IPS DF 19.7 (cell line): ENCODE results near the gene SPATA2L.

ENCODE experiments used
- DNase-seq: peaks from one replicate; pipeline ENCODE4 v3.0.0-alpha.2; 2013; ENCODE audit warnings: low read depth, low spot score

The SPATA2L gene, protein sequence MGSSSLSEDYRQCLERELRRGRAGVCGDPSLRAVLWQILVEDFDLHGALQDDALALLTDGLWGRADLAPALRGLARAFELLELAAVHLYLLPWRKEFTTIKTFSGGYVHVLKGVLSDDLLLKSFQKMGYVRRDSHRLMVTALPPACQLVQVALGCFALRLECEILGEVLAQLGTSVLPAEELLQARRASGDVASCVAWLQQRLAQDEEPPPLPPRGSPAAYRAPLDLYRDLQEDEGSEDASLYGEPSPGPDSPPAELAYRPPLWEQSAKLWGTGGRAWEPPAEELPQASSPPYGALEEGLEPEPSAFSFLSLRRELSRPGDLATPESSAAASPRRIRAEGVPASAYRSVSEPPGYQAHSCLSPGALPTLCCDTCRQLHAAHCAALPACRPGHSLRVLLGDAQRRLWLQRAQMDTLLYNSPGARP

DNA sequence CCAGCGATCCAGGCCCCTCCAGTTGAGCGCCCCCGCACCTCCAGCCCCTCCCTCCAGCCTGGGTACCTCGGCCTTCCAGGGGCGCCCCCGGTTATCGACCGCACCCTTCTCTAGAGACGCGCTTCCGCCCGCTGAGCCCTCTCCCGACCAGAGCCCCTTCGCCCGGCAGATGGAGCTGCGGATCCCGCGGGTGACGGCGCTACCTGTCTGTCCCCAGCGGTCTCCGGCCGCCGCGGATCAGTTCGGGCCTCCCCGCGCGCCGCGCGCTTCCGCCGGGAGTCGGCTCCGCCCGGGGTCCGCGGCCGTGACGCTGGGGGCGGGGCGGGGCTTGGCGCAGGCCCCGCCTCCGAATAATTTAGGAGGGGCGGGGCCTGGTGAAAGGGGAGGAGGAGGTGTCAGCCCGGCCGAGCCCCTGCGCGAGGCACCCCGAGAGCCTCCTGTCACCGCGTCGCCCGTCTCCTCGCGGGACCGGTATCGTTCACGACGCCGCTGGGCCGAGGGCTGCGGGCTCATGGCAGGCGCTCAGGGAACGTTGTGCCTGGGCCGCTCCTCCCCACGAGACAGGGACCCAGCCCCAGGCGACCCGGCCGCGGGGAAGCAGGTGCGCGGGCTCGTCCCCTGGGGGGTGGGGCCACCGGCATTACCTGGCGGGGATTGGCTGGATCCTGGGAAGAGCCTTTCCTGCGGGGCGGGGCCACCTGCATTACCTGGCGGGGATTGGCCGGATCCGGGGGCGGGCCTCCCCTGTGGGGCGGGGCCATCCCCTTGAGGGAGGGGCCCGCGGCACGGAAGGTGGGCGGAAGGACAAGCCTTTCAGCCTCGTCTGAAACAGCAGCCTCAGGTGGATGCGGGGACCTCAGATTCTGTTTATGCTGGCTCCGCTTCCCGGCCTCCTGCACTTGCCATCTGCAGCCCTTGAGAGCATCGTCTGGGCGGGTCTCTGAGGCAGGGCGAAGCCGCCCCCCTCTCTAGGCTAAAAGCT lies at the start of gene SPATA2L:
Gene SPATA2L, minus strand, starts transcription at position 281 of the 982 bp plus-strand sequence. CDS start 473 bp downstream, outside the sequence.
- DNase-seq = no peak

DNA sequence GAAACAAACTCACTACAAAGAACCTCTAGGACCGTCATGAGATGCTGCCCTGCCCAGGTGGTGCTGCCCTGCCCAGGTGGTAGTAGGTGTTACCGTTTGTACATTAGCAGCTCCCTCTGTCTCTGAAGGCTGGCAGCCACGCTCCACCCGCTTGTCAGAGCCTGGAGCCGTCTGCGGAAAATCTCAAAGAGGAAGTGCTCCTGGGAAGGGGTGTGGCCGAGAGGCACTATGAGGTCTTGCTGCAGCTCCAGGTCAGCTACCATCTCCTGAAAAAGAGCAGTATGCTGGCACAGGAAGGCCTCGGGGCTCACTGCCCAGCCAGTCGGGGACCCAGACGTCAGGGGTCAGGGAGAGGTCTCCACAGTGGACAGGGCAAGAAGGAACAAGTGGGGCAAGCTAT lies 48.1 kb upstream of the SPATA2L start:
- no peak for DNase-seq

DNA sequence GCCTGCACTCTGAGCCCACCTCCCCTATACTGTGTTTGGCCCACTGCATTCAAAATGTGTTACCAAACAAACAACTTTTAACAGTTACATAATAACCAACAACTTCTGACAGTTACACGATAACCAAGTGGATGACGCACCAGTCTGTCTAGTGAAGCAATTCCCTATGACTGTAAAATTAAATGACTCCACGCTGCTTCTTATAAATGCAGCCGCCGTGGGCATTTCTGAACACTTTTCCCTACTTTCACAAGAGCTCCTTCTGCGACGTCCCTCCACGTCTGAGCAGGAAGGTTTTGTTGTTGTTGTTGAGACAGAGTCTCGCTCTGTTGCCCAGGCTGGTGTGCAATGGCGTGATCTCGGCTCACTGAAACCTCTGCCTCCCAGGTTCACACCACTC lies 47.4 kb upstream of the SPATA2L start:
- no peak for DNase-seq

DNA sequence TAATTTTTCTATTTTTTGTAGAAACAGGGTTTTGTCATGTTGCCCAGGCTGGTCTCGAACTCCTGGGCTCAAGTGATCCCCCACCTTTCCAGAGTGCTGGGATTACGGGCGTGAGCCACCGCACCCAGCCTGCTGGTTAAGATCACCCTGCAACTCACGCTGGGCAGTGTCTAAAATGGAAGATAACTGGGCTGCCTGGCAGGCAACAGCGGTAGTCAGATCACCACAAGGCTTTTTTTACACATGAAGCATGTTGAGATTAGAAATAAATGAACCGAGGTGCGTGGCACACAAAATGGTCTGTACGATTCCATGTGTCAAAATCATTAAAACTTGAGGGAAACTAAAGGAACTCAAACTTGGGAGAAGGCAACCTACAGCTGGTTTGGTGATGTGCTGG lies 46.6 kb upstream of the SPATA2L start:
- DNase-seq = no peak

DNA sequence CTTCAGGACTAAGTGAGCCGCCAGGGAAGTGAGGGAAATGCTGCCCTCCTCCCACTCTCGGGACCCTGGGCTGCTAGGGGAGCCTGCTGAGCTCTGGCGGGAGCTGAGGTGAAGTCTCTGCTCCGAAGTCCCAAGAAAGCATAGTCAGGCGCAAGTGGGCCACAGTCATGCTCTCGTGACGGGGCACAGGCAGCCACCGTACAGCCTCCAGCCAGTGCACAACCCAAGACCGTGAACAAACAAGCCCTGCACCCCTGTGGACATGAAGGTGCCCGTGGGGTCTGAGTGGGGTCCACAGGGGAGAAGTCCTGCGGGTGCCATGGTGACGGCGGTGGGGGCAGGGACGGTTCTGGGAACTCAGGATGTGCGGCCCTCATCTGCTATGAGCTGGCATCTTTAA lies 44.5 kb upstream of the SPATA2L start:
- no peak for DNase-seq

DNA sequence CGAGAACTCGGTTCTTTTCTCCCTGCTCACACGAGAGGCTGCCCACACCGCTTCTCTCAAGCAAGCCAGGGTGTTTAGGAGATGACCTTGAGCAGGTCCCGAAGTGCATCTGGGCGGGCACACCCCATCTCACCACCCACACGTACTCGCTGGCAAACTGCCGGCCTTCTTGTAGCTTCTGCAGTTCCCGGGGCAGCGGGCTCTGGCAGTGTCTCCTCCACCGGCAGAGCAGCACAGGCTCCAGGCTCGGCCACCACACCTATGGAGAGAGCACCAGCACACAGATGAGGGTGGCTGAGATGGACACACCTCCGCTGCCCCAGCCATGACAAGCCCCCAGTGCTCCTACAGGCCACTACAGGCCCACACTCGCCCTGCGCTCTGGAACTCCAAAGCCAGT lies 43.3 kb upstream of the SPATA2L start:
- no peak for DNase-seq

DNA sequence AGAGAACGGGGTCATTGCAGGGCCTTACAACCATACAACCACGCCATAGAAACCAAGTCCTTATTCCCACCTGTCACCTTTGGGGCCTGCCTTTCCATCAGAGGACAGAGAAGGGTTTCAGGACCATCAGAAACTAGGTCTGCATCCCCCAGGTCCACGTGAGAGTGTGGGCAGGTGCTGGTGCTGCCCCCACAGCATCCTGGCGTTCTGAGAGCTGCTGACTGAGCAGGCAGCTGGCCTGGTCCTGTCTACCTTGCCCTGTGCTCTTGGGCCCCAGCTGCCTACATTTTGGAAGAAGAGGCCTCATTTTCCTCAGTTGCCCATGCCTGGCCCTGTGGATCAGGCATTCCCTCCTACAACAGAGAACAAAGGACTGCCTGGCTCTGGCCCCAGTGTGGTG lies 41.4 kb upstream of the SPATA2L start:
- DNase-seq = no peak

DNA sequence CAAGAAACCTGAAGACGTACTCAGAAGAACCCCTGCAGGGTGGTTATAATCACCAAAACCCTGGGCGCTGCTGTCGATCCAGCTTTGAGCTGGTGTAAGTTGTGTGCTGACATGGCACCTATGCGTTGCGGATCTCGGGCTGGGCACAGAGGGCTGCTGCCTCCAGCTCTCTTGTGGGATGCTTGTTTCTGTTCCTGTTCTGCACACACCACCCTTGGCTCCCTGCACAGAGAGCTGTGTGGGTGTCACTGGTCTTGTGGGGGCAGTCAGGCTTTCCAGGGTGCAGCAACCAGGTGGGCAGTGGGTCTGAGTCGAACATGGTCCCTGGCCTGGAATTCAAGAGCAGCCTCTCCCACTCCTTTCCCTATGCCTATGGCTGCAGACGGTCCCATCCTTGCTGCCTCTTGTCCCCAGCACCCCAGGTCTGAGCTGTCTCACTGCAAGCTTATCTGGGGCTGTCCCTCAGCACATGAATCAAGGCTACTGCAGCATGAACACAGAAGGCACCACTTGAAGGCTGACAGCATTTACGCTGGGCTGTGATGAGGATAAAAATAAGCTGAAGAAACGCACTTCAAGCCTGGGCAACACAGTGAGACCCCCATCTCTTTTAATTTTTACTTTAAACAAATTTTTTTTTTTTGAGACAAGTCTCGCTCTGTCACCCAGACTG lies 40.0 kb upstream of the SPATA2L start:
- no peak for DNase-seq

DNA sequence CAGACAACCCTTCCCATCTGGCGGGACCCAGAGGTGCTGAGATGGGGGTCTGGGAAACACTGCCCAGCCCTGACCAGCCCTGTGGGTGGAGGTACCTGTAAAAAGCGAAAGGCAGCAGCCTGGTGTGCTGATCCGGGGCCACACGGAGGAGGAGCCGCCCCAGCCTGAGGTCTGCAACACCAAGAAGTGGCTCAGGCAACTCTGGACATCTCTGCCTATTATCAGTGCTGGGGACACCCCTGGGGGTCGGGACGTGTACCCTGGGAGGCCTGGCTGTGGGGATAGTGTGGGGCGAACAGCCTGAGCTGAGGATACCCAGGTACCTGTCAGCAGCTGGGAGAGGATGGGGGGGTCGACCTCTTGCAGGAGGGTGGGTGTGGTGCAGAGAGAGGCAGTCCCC lies 37.9 kb upstream of the SPATA2L start:
- no peak for DNase-seq

DNA sequence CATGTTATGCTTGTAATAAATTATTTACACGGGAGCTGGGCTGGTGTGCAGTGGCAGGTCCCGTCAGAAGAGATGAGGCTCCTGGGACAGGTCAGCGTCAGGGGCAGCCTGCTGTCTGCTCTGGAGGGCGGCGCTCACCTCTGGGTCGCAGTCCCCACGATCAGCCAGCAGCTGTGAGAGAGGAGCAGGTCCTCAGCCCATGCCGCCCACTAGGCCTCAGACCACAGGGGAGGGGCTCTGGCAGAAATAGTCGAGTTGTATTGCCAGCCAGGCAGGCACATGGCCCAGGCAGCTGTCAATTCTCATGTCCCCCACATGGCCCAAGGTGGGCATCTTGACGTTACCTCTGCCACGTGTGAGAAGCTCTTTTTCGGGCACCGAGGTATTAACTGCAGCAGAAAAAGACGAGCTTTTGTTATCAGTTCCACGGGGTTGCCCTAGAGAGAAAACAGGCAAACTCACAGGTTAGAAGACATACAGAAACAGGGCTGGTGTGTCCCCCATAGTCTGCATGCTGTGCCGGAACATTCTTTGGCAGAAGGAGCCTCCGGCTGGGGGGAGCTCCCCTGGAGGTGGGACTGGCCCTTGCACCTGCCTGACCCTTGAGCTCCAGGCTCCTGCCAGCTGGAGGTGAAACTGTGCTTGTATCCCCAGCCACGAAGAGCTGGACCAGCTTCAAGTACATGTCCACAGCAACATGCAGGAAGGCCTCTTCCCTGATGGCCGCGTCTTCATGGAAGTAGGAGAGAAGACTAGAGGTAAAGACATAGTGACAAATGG lies 37.2 kb upstream of the SPATA2L start:
- no peak for DNase-seq

DNA sequence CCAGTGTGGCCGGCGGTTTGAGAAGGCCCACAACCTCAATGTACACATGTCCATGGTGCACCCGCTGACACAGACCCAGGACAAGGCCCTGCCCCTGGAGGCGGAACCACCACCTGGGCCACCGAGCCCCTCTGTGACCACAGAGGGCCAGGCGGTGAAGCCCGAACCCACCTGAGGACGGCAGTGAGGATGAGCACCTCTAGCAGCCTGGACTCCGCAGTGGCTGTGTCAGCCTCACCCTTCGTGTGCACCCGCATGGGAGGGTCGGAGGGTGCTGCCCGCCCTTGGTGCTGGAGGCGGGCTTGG lies 36.5 kb upstream of the SPATA2L start:
- DNase-seq = no peak

DNA sequence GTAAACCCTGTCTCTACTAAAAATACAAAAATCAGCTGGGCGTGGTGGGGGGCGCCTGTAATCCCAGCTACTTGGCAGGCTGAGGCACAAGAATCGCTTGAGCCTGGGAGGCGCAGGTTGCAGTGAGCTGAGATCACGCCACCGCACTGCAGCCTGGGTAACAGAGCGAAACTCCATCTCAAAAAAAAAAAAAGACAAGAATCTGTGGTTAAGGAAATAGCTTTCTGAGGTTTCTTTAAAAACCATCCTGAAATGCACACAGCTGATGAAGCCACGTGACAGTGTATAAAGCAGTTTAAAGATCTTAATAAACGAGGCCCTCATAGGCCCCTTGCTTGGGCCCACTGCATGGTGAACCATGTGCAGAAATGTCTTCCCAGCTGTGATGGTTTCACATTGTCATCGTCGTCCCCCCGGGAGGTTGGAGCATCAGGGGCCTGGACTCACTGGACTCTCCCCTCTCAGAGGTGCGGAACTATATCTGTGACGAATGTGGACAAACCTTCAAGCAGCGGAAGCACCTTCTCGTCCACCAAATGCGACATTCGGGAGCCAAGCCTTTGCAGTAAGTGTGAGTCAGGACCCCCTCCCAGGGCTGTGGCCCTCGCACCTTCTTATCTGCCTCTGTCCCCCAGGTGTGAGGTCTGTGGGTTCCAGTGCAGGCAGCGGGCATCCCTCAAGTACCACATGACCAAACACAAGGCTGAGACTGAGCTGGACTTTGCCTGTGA lies 36.0 kb upstream of the SPATA2L start:
- DNase-seq = no peak

DNA sequence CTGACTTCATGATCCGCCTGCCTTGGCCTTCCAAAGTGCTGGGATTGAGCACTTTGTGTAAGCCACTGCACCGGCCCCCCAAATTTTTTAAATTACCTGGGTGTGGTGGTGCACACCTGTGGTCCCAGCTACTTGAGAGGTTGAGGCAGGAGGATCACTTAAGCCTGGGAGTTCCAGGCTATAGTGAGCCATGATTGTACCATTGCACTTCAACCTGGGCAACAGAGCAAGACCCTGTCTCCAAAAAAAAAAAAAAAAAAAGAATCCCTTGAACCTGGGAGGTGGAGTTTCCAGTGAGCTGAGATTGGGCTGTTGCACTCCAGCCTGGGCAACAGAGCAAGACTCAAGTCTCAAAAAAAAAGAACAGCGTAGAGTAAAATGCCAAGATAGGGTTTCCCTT lies 35.0 kb upstream of the SPATA2L start:
- no peak for DNase-seq

DNA sequence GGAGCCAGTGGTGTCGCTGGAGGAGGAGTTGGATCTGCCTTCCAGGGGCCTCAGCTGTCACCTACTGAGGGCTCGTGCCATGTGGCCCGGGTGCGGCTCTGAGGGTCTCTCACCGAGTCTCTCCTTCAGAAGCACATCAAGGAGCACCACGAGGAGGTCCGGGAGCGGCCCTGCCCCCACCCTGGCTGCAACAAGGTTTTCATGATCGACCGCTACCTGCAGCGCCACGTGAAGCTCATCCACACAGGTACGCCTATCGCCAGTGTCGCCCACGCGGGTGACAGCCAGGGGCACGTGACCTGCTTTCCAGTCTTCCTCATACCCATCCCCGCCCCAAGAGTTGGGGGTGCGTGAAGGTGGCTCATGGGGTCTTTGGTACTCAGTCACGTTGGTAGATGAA lies 32.3 kb upstream of the SPATA2L start:
- DNase-seq = no peak

DNA sequence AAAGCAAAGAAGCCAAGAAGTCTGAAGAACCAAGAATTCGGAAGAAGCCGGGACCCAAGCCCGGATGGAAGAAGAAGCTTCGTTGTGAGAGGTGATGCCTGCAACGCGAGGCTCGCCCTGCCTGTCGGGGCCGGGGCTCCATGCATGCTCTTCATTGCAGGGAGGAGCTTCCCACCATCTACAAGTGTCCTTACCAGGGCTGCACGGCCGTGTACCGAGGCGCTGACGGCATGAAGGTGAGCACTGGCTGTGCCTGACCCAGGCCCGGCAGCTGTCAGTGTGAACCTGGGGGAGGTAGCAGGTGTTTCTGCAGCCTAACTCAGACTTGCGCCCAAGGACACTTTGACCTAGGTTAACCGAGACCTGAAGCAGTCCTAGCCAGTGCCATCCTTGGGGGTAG lies 31.8 kb upstream of the SPATA2L start:
- DNase-seq = no peak

DNA sequence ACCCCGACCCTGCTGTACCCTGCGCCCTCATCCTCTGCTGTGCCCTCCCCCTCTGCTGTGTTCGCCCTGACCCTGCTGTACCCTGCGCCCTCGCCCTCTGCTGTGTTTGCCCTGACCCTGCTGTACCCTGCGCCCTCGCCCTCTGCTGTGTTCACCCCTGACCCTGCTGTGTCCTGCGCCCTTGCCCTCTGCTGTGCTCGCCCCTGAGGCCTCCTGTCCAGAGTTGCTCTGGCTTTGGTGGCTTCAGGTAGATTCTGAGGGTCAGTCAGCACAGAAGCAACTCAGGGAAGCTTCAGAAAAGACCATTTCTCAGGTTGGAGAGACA lies 31.4 kb upstream of the SPATA2L start:
- no peak for DNase-seq

DNA sequence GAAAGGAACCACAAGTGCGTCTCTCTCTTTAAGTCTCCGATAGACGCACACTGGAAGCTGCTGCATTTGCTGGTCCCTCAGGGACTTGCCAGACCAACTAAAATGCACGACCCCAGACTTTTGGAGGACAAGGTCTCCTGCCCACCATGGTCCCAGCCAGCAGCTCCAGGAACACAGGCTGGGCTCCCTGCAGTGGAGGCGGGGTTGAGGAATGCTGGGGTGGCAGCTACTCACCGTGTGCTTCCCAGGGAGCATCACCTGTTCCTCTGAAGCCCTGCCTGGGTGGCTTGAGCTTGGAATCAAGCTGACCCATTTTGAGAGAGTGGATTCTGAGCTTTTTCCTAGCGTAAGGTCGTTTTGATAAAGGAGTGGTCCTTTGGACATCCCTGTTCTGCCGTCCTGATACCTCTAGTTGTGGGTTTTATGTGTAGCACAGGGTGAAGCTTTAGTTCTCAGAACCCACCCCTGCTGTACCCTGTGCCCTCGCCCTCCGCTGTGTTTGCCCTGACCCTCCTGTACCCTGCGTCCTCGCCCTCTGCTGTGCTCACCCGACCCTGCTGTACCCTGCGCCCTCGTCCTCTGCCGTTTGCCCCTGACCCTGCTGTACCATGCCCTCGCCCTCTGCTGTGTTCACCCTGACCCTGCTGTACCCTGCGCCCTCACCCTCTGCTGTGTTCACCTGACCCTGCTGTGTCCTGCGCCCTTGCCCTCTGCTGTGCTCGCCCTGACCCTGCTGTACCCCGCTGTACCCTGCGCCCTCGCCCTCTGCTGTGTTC lies 30.8 kb upstream of the SPATA2L start:
- no peak for DNase-seq

DNA sequence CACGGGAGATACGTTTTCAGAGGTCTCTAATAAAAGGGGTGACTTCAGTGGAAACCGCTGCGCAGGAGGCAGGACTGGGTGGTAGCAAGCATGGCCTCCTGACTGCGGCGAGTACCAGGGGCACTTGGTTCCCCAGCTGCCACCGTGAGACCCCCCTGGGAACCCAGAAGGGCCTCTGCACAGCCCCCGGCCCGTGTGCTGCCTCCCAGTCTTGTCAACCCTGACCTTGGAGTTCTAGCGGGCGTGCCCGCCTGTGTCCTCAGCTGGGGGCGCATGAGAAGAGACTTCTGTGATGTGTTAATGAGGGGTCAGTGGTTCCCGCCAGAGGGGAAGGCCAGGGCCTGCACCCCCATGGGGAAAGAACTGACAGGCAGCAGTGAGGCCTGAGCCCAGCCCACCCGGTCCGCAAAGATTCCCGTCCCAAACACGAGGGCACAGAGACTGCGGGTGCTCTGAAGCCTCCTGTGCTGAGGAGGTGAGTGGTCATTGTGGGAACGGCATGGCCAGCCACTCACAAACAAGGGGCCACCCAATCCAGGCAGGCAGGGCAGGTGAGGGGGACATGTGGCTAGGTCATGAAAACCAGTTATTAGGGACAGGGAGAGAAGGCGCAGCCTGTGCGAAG lies 29.2 kb upstream of the SPATA2L start:
- no peak for DNase-seq

DNA sequence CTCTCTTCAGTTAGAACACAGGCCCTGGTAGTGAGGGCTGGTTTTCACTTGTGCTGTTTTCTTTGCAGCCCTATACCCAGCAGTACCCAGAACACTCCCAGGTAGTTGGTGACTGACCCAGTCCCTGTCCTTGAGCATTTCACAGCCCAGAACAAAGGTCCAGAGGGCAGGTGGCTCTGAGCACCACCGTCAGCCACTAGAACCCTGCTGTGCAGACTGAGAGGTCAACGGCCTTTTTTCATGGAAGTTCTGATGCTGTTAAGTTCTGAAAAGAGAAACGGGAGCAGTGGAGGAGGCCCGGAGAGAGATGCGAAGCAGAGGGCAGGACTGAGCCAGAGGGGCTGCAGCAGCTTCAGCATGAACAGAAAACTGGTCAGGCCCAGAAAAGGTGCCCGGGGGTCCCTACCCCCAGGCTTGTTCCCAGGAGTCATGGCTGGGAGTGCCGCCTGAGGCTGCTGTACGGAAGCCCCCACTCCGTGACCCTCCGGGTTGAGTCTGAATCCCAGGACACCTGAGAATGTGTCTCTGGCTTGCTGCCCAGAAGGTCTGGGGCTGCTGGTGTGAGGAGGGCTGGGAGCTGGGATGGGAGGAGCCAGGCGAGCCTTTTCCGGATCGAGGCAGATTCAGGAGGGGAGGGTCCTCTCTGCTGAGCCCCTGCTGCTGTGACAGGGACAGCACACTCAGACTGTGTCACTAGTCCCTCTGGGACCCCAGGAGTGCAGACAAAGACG lies 28.5 kb upstream of the SPATA2L start:
- no peak for DNase-seq
